NCI-H2196 (cell line): ENCODE measurements around the gene SLC2A11.

Source experiments
- DNase-seq: peaks from one replicate; lab custom pipeline; 2025; ENCODE audit not compliant: unreplicated experiment; lab: John Stamatoyannopoulos, UW

SLC2A11 gene

GRCh38 chr22:23857606-23858483 lies at the start of gene SLC2A11:
Gene SLC2A11 (plus strand): TSS chr22:23857875. CDS start chr22:23858000, 125 bp downstream.
- peak; percentile 91 for DNase-seq

GRCh38 chr22:23812378-23812777 lies 45.3 kb upstream of the SLC2A11 start:
- DNase-seq = no peak

GRCh38 chr22:23815541-23816155 lies 42.0 kb upstream of the SLC2A11 start:
- no peak for DNase-seq

GRCh38 chr22:23816156-23816976 lies 41.3 kb upstream of the SLC2A11 start:
- DNase-seq = no peak

- DNase-seq = no peak
Measured at GRCh38 chr22:23817146-23817545, 40.5 kb upstream of the SLC2A11 start.

- no peak for DNase-seq
Measured at GRCh38 chr22:23818541-23818940, 39.1 kb upstream of the SLC2A11 start.

- no peak for DNase-seq
Measured at GRCh38 chr22:23820748-23821211, 36.9 kb upstream of the SLC2A11 start.

- DNase-seq = no peak
Measured at GRCh38 chr22:23822101-23822671, 35.5 kb upstream of the SLC2A11 start.

GRCh38 chr22:23823331-23823791 lies 34.3 kb upstream of the SLC2A11 start:
- no peak for DNase-seq

GRCh38 chr22:23824476-23825245 lies 33.0 kb upstream of the SLC2A11 start:
- no peak for DNase-seq

- DNase-seq = no peak
Measured at GRCh38 chr22:23825246-23825905, 32.3 kb upstream of the SLC2A11 start.

GRCh38 chr22:23826510-23827350 lies 30.9 kb upstream of the SLC2A11 start:
- DNase-seq = no peak

GRCh38 chr22:23827351-23827995 lies 30.2 kb upstream of the SLC2A11 start:
- DNase-seq = no peak

GRCh38 chr22:23828800-23829680 lies 28.6 kb upstream of the SLC2A11 start:
- no peak for DNase-seq

GRCh38 chr22:23829845-23830372 lies 27.8 kb upstream of the SLC2A11 start:
- no peak for DNase-seq

GRCh38 chr22:23831261-23831660 lies 26.4 kb upstream of the SLC2A11 start:
- DNase-seq = no peak

GRCh38 chr22:23831781-23832180 lies 25.9 kb upstream of the SLC2A11 start:
- DNase-seq = no peak
